ENCODE data around the gene P2RY2. TPM values are rescaled to one million over a fixed set of nuclear protein-coding genes. Genes with fewer than 3 reads are reported as not detected.

Gene P2RY2
- total and polyA plus RNA-seq, 10 of the 15 experiments (the other 5 are each of a cell fraction or from before 2014, with no cell fraction given) = 0.03 to 0.23 (median 0.17) TPM; not detected in 7

GRCh38 chr11:73213196-73214143 is 4.6 kb upstream of the P2RY2 start:
- H3K27me3 ChIP-seq (replicated peaks in 1 of 2; ENCODE audit: control insufficient read depth in 2 of 2, insufficient read depth in 2 of 2, low read length in 1 of 2) = no peaks in the 10 kb centered on the region; a peak in 1 of 4 replicates
- BruUV-seq (replicated peaks) = no TSS peak
- in situ Hi-C loops (cut with MboI) = no loop called here
- no peak overlapping the region for H2AFZ ChIP-seq (ENCODE audit: control insufficient read depth, low read depth, low read length)
- no peak overlapping the region for H3K27ac ChIP-seq (ENCODE audit: control insufficient read depth, insufficient read depth)
- H3K9ac ChIP-seq (ENCODE audit: control insufficient read depth, insufficient read depth, low read length) = no peak overlapping the region
- H3K9me3 ChIP-seq (replicated peaks; ENCODE audit: control insufficient read depth, insufficient read depth, low read length) = no peaks in the 10 kb centered on the region
- no peak for DNase-seq (ENCODE audit: low read depth, low spot score)
- CTCF ChIA-PET = interaction anchor here (1.0 to 2.9 kb wide), 7 partner anchors 10 to 122 kb away, joined by 3 to 18 read pairs (median 5); no protein-coding TSS in a partner anchor
- peaks cover 12% of the 10 kb centered on the region for H3K4me1 ChIP-seq (ENCODE audit: control insufficient read depth, insufficient read depth, low read length)
- H3K4me3 ChIP-seq = no peak overlapping the region
- H3K79me2 ChIP-seq (ENCODE audit: control insufficient read depth, insufficient read depth, low read length) = no peaks in the 10 kb centered on the region
- RAD21 ChIA-PET (ENCODE audit: unreplicated experiment) = interaction anchor here (0.6 to 2.9 kb wide), 6 partner anchors 20 to 71 kb away, joined by 3 to 12 read pairs (median 4); partner anchors contain the start of gene FCHSD2
- H4K20me1 ChIP-seq (ENCODE audit: control insufficient read depth, insufficient read depth) = no peaks in the 10 kb centered on the region
- POLR2A ChIA-PET = interaction anchor here (0.6 to 0.7 kb wide), 2 partner anchors 23 to 31 kb away, joined by 3 to 4 read pairs; no protein-coding TSS in a partner anchor
- FAIRE-seq = no peak
- intact Hi-C loops (cut with micrococcal nuclease; ENCODE audit: unreplicated experiment) = no loop called here
- H3K4me2 ChIP-seq (ENCODE audit: control insufficient read depth, insufficient read depth) = no peak overlapping the region
- SMC1A ChIA-PET (ENCODE audit: uncharacterized antibody, unreplicated experiment) = interaction anchor here (0.6 to 3.2 kb wide), 8 partner anchors 19 to 528 kb away, joined by 3 to 12 read pairs (median 4); no protein-coding TSS in a partner anchor
- 73% methylated on average over 8 of the region's 8 CpGs for WGBS (ENCODE audit: insufficient coverage, insufficient replicate concordance, low lambda C conversion rate, missing lambda C conversion rate)
- no peak for ATAC-seq
- TF ChIP-seq RAD51 (IDR thresholded peaks at IDR 0.05) = no peak
- no peak for TF ChIP-seq ZNF24 (IDR thresholded peaks at IDR 0.05)
- TF ChIP-seq BHLHE40 (IDR thresholded peaks at IDR 0.05; ENCODE audit: borderline replicate concordance in 1 of 2, low read depth in 2 of 2, low read length in 1 of 2) = no peak
- no peak for TF ChIP-seq ZSCAN29 (IDR thresholded peaks at IDR 0.05)
- TF ChIP-seq, protein P1, sequence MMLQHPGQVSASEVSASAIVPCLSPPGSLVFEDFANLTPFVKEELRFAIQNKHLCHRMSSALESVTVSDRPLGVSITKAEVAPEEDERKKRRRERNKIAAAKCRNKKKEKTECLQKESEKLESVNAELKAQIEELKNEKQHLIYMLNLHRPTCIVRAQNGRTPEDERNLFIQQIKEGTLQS (IDR thresholded peaks at IDR 0.05; ENCODE audit: borderline replicate concordance, extremely low read depth, low read depth, low read length) = no peak
- no peaks in the 10 kb centered on the region for H3K36me3 ChIP-seq (ENCODE audit: control insufficient read depth in 2 of 2, insufficient read depth in 2 of 2, low read length in 1 of 2)

Measured in GM12878 (cell line).